22Rv1 (cell line): Measurements from ENCODE around the gene OOEP.

Experiments used
- ZFX ChIP-seq: fragments of 450-650 bp; IDR thresholded peaks from 2 replicates; pipeline ENCODE4 v1.6.1; 2017; ENCODE audit warnings: antibody characterized with exemption, borderline replicate concordance
- TF ChIP-seq, protein P1 (sequence below): fragments of 450-650 bp; IDR thresholded peaks from 2 replicates; pipeline ENCODE4 v1.5.1; 2017; ENCODE audit warnings: mild to moderate bottlenecking

DNA sequence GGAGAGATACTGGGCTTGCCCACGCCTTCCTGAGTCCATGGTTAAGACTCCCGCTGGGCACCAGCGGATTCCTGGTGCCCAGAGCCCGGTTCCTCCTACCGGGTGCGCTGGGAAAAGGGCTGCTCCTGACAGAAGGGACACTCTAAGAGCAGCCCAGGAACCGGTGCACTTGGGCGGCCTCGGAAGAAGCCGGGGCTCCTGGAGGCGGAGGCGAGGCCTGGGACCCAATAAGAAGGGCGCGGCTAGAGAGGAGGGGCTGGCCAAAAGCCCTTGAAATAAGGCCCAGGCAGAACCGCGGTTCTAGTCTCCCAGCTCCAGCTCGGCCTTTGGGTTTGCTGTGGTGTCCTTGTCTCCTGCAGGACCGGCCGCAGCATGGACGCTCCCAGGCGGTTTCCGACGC lies 7.3 kb downstream of the OOEP start, which contains the start of gene KHDC3L:
- TF ChIP-seq, protein P1, sequence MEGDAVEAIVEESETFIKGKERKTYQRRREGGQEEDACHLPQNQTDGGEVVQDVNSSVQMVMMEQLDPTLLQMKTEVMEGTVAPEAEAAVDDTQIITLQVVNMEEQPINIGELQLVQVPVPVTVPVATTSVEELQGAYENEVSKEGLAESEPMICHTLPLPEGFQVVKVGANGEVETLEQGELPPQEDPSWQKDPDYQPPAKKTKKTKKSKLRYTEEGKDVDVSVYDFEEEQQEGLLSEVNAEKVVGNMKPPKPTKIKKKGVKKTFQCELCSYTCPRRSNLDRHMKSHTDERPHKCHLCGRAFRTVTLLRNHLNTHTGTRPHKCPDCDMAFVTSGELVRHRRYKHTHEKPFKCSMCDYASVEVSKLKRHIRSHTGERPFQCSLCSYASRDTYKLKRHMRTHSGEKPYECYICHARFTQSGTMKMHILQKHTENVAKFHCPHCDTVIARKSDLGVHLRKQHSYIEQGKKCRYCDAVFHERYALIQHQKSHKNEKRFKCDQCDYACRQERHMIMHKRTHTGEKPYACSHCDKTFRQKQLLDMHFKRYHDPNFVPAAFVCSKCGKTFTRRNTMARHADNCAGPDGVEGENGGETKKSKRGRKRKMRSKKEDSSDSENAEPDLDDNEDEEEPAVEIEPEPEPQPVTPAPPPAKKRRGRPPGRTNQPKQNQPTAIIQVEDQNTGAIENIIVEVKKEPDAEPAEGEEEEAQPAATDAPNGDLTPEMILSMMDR, result no peak
- no peak for TF ChIP-seq ZFX
